Measurements from ENCODE around the gene TMEM273.

TMEM273 gene

GRCh38 chr10:49183596-49184542 is 4.3 kb downstream of the TMEM273 start:
- H3K4me3 ChIP-seq (ENCODE audit: low read depth in 1 of 2, low read length in 2 of 2): no peak overlapping the region
- no peak overlapping the region for H3K27ac ChIP-seq (ENCODE audit: low read length)
- no peaks in the 10 kb centered on the region for H3K36me3 ChIP-seq (ENCODE audit: control insufficient read depth in 1 of 2, insufficient read depth in 2 of 2, low read length in 2 of 2)
- H3K9me3 ChIP-seq (ENCODE audit: control insufficient read depth in 1 of 2, low read length in 2 of 2): no peaks in the 10 kb centered on the region
- H3K4me1 ChIP-seq (ENCODE audit: control insufficient read depth in 1 of 2, insufficient read depth in 2 of 2, low read length in 2 of 2): peaks cover 0 to 3% of the 10 kb centered on the region in 2 donors
- no peaks in the 10 kb centered on the region for H3K27me3 ChIP-seq (ENCODE audit: low read depth, low read length)

DNA sequence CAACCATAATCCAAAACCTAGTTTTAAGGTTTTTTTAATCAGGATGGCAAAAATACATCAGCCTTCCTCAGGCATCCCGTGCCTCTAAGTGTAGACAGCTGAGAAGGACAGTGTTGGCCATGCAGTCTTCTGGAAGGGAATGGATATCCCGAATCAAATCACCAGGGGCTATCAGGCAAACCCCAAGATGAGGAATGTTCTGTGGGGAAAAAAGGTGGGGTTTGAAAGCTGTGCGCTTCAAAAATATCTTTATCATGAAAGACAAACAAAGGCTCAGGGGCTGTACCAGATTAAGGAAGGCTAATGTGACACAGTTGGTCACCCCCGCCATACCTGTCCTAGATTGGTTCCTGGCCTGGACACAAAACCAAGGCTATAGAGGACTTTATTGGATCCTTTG is 5.4 kb downstream of the TMEM273 start:
- no peak overlapping the region for H3K4me3 ChIP-seq (ENCODE audit: low read depth in 1 of 2, low read length in 2 of 2)
- H3K4me1 ChIP-seq (ENCODE audit: control insufficient read depth in 1 of 2, insufficient read depth in 2 of 2, low read length in 2 of 2): no peaks in the 10 kb centered on the region
- H3K27ac ChIP-seq (ENCODE audit: low read length): no peak overlapping the region
- H3K9me3 ChIP-seq (ENCODE audit: control insufficient read depth in 1 of 2, low read length in 2 of 2): no peaks in the 10 kb centered on the region
- H3K36me3 ChIP-seq (ENCODE audit: control insufficient read depth in 1 of 2, insufficient read depth in 2 of 2, low read length in 2 of 2): no peaks in the 10 kb centered on the region
- no peaks in the 10 kb centered on the region for H3K27me3 ChIP-seq (ENCODE audit: low read depth, low read length)

GRCh38 chr10:49180444-49180860 is 7.7 kb downstream of the TMEM273 start:
- peaks cover 0 to 3% of the 10 kb centered on the region in 2 donors for H3K4me1 ChIP-seq (ENCODE audit: control insufficient read depth in 1 of 2, insufficient read depth in 2 of 2, low read length in 2 of 2)
- H3K9me3 ChIP-seq (ENCODE audit: control insufficient read depth in 1 of 2, low read length in 2 of 2): no peaks in the 10 kb centered on the region
- no peak overlapping the region for H3K27ac ChIP-seq (ENCODE audit: low read length)
- H3K36me3 ChIP-seq (ENCODE audit: control insufficient read depth in 1 of 2, insufficient read depth in 2 of 2, low read length in 2 of 2): no peaks in the 10 kb centered on the region
- H3K27me3 ChIP-seq (ENCODE audit: low read depth, low read length): no peaks in the 10 kb centered on the region
- H3K4me3 ChIP-seq (ENCODE audit: low read depth in 1 of 2, low read length in 2 of 2): no peak overlapping the region

- Histone ChIP-seq H3K27me3 (ENCODE audit: low read depth, low read length) (no peaks in the 10 kb centered on the region), H3K27ac (ENCODE audit: low read length) (no peak overlapping the region), H3K36me3 (ENCODE audit: control insufficient read depth in 1 of 2, insufficient read depth in 2 of 2, low read length in 2 of 2) (no peaks in the 10 kb centered on the region), H3K4me1 (ENCODE audit: control insufficient read depth in 1 of 2, insufficient read depth in 2 of 2, low read length in 2 of 2) (peaks cover 0 to 3% of the 10 kb centered on the region in 2 donors), H3K9me3 (ENCODE audit: control insufficient read depth in 1 of 2, low read length in 2 of 2) (no peaks in the 10 kb centered on the region), H3K4me3 (ENCODE audit: low read depth in 1 of 2, low read length in 2 of 2) (no peak overlapping the region)
Observed at GRCh38 chr10:49179699-49180443, 8.3 kb downstream of the TMEM273 start.

DNA sequence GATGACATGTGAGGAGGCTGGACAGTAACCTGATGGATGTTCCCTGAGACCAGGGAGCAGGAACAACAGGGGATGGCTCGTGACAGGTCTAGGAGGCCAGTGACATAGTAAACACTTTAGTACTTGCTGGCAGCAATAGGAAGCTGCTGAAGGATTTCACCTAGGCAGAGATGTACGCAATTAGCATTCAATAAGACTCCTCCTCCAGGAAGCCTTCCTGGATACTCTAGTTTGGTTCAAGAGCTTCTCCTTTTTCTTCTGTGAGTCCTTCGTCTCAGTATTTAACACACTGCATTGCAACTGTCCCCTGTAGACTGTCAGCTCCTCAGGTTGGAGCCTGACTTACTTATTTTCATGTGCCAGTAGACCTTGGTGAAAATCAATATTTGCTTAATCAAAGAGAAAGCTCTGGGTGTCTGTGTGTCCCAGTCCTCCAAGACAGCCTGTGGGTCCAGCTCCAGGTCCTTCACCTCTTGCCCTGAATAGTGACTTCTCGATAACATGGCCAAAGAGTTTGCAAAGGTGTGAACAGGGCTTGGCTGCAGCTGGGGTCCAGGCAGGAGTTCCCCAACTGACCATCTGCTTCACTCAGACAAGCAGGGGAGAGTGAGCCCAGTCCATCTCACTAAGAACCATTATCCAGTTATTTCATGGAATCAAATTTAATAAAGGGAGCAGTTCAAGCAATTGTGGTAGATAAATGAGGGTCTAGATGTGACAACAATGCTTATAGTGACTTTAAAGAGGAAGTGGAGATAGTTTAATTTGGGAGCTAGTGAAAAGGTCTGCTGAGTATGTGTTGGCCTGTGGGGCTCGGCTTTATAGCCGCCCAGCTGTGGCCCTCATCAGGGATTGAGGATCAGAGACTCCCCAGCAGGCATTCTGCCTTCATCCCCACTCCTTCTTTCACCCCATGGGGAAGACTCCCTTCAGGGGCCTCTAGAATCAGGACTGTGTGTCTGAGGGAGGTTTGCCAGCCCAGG is 9.4 kb downstream of the TMEM273 start:
- H3K4me3 ChIP-seq (ENCODE audit: low read depth in 1 of 2, low read length in 2 of 2): no peak overlapping the region
- no peaks in the 10 kb centered on the region for H3K9me3 ChIP-seq (ENCODE audit: control insufficient read depth in 1 of 2, low read length in 2 of 2)
- no peaks in the 10 kb centered on the region for H3K27me3 ChIP-seq (ENCODE audit: low read depth, low read length)
- H3K27ac ChIP-seq (ENCODE audit: low read length): no peak overlapping the region
- peaks cover 0 to 3% of the 10 kb centered on the region in 2 donors for H3K4me1 ChIP-seq (ENCODE audit: control insufficient read depth in 1 of 2, insufficient read depth in 2 of 2, low read length in 2 of 2)
- H3K36me3 ChIP-seq (ENCODE audit: control insufficient read depth in 1 of 2, insufficient read depth in 2 of 2, low read length in 2 of 2): no peaks in the 10 kb centered on the region

- H3K4me1 ChIP-seq (ENCODE audit: control insufficient read depth in 1 of 2, insufficient read depth in 2 of 2, low read length in 2 of 2): peaks cover 0 to 3% of the 10 kb centered on the region in 2 donors
- no peaks in the 10 kb centered on the region for H3K27me3 ChIP-seq (ENCODE audit: low read depth, low read length)
- no peaks in the 10 kb centered on the region for H3K36me3 ChIP-seq (ENCODE audit: control insufficient read depth in 1 of 2, insufficient read depth in 2 of 2, low read length in 2 of 2)
- H3K9me3 ChIP-seq (ENCODE audit: control insufficient read depth in 1 of 2, low read length in 2 of 2): no peaks in the 10 kb centered on the region
- peak overlapping the region; percentile 26 for H3K27ac ChIP-seq (ENCODE audit: low read length)
- H3K4me3 ChIP-seq (ENCODE audit: low read depth in 1 of 2, low read length in 2 of 2): no peak overlapping the region
Observed at GRCh38 chr10:49177391-49178355, 10.5 kb downstream of the TMEM273 start.

DNA sequence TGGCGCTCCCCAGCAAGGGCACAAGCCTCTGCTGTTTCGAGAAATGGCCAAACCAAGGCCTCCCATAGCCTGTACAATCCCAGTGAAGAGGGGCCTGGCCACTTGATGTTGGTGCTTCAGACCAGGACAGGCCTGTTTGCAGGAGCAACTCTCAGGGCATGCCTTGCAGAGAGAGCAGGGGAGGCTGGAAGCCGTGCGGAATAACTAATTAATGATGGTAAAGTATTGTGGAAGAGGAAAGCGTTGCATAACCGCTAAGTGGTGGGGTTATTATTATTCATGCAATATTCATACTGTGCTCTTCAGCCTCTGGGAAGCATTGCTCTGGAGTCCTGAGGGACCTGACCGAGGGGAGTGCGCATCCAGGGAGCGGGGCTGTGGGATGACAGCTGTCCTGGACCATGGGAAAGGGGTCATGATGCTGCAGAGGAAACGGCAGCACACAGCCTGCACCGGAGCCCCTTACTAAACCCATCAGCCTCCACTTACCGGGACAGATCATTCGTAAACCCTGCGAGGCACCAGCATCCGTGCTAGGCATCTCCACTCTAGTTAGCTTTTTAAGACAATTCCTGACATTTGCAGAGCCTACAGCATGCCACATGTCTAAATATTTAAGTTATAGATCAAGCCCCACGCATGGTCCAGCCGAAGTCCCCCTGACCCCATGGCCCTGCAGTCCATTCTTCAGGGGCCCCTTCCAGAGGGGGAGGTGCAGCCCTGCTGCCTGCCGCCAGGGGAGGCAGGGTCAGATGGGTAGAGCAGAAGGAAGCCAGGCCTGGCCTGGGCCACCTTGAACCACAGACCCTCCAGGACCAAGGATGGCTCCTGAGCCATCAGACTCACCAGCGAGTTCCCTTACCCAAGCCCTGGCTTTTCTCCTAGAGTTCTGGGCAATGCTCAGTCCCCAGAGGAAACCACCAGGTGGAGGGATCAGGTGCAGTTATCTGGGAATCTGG is 11.6 kb downstream of the TMEM273 start:
- Histone ChIP-seq H3K4me1 (ENCODE audit: control insufficient read depth in 1 of 2, insufficient read depth in 2 of 2, low read length in 2 of 2) (peaks cover 0 to 3% of the 10 kb centered on the region in 2 donors), H3K36me3 (ENCODE audit: control insufficient read depth in 1 of 2, insufficient read depth in 2 of 2, low read length in 2 of 2) (no peaks in the 10 kb centered on the region), H3K9me3 (ENCODE audit: control insufficient read depth in 1 of 2, low read length in 2 of 2) (no peaks in the 10 kb centered on the region), H3K27me3 (ENCODE audit: low read depth, low read length) (no peaks in the 10 kb centered on the region), H3K27ac (ENCODE audit: low read length) (no peak overlapping the region), H3K4me3 (ENCODE audit: low read depth in 1 of 2, low read length in 2 of 2) (no peak overlapping the region)

DNA sequence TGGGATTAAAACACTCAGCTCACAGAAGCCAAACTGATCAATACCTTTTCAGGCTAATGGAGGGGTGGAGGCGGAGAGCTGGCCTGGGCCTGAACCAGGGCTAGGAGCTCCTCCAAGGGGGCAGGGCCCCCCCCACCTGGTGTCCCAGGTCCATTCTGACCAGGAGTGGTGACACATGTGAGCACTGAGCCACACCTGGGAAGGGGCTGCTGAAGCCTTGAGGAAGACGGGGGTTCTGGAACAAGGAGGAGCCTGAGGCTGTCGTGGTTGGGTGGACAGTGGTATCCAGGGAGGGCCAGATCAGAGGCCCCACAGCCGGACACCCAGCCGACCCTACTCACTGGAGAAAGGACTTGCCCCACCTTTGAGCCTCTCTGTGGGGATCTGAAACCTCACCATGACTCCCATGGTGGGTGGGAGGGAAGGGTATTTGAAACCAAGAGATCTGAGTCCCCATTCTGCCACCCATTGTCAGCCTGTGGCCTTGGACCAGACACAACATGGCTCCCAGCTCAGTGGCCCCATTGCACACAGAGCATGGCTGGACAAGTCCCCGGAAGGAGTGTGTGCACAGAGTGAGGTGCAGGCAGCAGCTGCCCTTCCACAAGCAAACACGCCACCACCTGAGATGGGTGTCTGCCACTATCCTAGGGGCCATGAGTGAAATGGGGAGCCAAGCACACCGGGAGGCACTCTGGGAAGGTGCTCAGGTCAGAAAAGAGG is 12.4 kb downstream of the TMEM273 start:
- H3K27ac ChIP-seq (ENCODE audit: low read length): no peak overlapping the region
- no peaks in the 10 kb centered on the region for H3K27me3 ChIP-seq (ENCODE audit: low read depth, low read length)
- no peak overlapping the region for H3K4me3 ChIP-seq (ENCODE audit: low read depth in 1 of 2, low read length in 2 of 2)
- no peaks in the 10 kb centered on the region for H3K9me3 ChIP-seq (ENCODE audit: control insufficient read depth in 1 of 2, low read length in 2 of 2)
- peaks cover 0 to 3% of the 10 kb centered on the region in 2 donors for H3K4me1 ChIP-seq (ENCODE audit: control insufficient read depth in 1 of 2, insufficient read depth in 2 of 2, low read length in 2 of 2)
- no peaks in the 10 kb centered on the region for H3K36me3 ChIP-seq (ENCODE audit: control insufficient read depth in 1 of 2, insufficient read depth in 2 of 2, low read length in 2 of 2)

GRCh38 chr10:49174926-49175500 is 13.2 kb downstream of the TMEM273 start:
- H3K9me3 ChIP-seq (ENCODE audit: control insufficient read depth in 1 of 2, low read length in 2 of 2): no peaks in the 10 kb centered on the region
- H3K27ac ChIP-seq (ENCODE audit: low read length): no peak overlapping the region
- peaks cover 0 to 3% of the 10 kb centered on the region in 2 donors for H3K4me1 ChIP-seq (ENCODE audit: control insufficient read depth in 1 of 2, insufficient read depth in 2 of 2, low read length in 2 of 2)
- no peak overlapping the region for H3K4me3 ChIP-seq (ENCODE audit: low read depth in 1 of 2, low read length in 2 of 2)
- no peaks in the 10 kb centered on the region for H3K27me3 ChIP-seq (ENCODE audit: low read depth, low read length)
- no peaks in the 10 kb centered on the region for H3K36me3 ChIP-seq (ENCODE audit: control insufficient read depth in 1 of 2, insufficient read depth in 2 of 2, low read length in 2 of 2)
